DMS153 (cell line): ENCODE data around the gene MIDN.

ENCODE experiments used
- DNase-seq: peaks from one replicate; lab custom pipeline; 2025; lab: John Stamatoyannopoulos, UW

The MIDN gene

DNA sequence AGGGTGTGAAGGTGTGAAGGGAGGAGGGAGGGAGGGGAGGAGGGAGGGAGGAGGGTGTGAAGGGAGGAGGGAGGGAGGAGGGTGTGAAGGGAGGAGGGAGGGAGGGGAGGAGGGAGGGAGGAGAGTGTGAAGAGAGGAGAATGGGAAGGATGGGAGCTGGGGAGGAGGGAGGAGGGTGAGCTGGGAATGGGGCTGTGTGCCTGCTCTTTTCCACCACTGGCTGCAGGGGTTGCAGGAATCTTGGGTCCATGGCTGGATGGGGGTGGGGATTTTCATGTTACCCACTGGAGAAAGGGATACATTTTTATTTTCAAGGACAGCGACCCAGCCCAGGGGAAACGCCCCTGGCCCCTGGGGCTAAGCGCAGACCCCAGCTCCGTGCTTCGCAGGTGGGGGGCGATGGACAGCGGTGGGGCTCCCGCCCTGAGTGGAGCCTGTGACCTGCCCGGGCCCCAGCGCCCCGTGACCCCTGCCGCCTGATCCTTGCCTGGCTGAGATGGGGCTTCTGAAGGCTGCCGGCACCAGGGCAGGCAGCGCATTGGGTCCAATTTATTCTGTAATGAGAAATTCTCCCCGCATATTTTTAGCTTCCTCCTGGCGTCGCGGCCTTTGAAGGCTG, 34.3 kb downstream of the MIDN start:
- DNase-seq, result no peak

DNA sequence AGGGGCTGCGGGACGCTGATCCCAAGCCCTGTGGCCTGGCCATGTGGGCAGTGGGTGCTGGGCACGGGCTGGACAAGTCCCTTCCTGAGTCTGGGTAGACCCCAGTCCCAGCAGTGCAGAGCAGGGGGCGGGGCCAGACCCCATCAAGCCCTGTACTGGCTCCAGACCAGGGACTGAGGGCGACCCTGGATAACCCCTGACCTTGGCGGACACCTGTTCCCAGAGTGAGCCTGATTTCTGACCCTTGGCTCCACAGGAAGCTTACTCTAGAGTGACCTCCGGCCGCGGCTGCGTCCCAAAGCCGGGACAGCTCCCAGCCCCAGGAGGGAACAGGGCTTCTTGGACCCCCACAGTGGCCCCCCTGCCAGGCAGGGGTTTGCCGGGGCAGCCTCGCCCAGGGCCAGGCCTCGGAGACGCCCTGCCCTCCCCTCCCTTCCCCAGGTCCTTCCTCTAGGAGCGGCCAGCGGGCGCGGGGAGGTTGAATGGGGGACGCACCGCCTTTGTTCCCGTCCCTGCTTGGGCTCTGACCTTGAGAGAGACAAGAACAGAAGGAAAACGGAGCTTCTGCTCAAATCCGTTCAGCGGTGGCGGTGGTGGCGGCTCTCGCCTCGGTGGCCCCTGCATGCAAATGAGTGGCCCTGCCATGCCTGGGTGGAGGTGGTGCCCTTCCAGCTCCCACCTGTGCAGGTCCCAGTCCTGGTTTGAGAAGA, 35.0 kb downstream of the MIDN start:
- no peak for DNase-seq

DNA sequence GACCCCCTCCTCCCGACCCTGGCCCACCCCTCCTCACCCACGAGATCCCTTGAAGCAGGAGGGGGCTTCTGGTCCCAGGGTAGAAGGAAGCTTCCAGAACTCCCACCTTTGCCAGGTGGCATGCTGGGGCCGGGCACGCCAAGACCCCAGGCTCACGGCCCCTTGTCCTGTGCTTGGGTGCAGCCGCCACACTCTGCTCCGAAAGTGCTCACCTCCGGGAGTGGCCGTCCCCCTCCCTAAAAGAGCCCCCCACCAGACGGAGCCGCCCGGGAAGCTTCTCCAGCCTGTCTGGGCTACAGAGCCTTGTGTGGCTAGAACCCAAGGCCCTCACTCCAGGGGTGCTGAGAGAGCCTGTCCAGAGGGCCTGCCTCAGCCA, 35.5 kb downstream of the MIDN start:
- no peak for DNase-seq

DNA sequence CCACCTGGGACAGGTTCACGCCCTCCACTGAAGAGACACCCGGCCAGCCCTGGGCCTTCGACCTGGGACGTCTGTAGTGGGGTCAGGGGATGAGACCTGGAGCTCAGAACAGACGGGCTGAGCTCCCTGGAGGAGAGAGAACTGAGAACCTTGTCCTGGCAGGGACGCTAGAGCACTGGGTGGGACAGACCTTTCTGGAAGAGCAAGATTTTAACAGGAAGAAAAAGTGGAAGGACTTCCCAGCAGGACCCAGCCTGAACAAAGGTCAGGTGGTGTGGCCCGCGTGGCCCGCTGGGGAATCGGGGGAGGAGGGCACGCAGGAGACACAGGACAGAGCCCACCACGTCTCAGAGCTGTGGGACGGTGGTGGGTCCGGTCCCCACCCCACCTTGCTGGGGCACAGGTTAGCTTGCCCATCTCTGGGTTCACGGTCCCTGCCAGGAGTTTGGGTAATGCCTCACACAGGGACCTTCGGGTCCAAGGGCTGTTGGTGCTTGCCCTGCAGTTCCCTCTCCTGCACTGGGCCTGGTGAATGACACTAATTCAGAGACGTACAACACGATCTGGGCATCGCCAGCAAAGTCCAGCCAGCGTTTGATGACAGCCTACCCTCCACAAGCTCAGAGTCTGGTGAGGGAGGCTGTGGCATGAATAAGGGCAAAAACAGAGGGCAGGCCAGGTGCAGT, 36.1 kb downstream of the MIDN start:
- no peak for DNase-seq

DNA sequence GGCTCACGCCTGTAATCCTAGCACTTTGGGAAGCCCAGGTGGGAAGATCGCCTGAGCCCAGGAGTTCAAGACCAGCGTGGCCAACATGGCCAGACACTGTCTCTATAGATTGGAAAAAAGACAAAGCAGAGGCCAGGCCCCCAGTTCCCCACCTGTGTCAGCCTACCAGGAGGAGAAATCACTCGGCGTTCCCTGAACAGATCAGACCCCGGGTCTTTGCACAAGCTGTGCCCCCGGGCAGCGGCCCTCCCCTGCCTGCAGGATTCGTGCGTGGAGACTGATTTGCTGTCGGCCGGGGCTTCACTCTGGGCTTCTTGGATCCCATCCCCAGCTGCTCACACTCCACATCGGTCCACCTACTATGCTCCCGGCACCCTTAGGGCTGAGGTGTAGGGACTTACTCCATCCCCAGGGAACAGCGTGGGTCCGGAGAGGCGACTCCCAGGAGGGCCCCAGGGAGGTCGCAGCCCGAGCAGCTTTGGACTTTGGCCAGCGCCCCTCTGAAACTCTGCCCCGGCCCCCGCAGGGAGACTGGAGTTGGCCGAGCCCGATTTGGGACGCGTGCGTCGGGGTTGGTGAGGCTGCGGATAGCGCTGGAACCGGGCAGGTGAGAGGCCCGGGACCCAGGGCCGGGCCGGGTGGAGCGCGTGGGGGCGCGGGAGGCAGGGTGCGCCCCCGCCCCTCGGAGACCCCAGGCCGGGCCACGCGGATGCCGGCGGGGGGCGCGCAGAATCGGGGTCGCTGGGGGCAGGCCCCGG, 36.8 kb downstream of the MIDN start:
- DNase-seq, result no peak

DNA sequence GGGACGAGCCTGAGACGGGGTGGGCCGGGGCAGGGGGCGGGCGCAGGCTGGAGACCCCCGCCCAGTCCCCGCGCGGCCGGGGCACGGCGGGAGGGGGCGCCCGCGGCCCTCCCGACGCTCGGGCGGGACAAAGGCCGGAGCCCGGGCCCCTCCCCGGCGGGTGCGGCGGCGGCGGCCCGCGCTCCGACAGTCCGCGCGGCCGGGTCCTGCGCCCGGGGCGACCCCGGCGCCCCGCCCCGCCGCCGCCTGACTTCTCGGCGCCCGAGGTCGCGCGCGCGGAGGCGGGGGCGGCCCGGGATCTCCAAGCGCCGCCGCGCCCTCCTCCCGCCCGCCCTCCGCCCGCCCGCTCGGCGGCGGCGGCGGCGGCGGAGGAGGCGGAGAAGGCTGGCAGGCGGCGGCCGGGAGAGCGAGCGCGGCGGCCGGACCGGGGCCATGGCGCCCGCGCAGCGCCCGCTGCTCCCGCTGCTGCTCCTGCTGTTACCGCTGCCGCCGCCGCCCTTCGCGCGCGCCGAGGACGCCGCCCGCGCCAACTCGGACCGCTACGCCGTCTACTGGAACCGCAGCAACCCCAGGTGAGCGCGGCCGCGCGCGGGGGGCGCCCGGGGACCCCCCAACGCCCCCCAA, 37.5 kb downstream of the MIDN start, which contains the start of gene EFNA2:
EFNA2 (plus strand) TSS at position 137 of the 624 bp plus-strand sequence; CDS start at position 433, 296 bp downstream.
- DNase-seq, result no peak

DNA sequence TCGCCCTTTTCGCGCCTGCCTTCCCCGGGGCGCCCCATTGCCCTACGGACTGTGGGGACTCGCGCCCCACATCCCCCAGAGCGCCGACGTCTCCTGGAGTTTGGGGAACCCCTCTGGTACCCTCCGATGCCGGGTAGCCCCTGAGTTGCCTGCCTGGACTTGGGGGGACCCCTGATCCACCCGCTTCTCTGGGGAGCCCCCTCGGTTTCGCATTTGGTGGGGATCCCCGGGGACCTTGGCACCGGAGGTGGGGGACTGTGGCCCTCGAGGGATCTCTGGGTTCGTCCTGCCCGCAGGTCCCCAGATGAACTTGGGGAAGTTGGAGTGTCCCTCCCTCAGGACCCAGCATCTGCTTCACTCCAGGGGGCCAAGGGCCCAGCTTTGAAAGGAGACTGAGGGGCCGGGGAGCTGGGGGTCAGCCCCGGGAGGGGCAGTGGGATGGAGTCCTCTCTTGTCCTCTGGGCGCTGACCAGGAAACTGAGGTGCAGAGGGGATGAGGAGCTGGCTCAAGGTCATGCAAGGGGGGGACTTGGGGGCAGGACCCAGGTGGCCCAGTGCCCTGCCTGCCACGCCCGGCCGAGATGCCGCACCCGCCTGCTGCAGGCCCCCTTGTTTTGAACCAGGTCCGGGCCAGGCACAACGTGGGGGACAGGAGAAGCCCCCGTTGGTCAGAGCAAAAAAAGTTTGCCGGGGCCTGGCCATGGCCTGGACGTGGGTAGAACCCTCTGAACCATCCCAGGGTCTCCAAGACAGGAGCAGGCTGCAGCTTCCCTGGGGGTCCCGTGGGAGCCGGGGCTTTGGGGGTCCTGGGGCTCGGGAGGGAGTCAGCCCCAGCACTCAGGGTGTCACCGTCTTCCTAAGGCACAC, 38.3 kb downstream of the MIDN start:
- DNase-seq, result no peak

DNA sequence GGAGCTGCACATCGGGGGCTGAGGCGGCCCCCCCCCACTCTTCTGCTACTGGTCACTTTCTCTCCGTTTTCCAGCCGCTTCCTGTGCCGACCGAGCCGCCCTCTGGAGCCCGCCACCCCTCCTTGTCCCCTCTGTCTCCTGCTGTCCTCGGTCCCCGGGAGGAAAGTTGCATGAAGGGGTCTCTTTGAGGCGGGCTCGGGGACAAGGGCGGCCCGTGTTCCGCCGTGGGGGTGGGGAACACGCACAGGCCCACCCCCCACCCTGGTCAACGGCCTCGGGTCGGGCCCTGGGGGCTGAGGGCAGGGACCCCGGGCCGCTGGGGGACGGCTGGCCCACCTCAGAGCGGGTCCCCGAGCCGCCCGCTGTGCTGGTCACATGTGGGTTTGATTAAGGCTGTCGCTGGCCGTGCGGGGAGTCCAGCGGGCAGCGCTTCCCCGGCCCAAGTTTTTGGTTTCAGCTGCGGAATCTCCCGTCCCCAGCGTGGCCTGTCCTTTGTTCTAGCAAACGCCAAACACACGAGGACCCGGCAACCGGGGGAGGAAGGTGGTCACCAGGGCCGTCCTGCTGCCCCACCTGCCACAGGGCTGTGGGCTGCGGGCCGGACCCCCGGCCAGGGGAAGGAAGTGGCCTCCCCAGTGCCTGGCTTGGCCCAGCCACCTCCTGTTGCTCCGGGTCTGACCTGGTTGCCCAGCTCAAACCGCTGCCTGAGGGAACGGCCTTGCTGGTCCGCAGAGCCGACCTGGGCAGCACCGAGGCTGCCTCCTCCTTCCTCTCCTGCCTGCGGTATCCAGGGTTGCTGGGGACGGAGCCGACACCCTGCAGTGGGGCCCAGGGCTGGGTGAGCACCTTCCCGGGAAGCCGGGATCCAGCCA, 39.2 kb downstream of the MIDN start:
- DNase-seq, result no peak

DNA sequence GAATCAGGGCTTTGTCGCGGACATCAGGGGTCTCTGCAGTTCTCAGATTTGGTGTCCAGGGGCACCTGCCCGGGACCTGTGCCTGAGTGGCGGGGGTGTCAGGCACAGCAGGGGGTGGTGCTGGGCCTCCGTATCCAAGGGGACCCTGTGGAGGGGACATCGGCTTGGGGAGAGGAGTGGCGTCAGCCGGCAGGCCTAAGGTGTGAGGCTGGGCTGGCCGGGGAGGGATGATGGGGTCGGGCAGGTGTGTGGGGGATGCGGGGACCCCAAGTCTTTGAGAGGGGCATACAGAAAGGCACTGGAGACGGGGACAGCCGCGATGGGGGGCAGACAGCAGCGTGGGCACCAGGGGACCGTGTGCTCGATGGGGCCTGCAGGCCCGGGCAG, 39.8 kb downstream of the MIDN start:
- DNase-seq, result no peak

DNA sequence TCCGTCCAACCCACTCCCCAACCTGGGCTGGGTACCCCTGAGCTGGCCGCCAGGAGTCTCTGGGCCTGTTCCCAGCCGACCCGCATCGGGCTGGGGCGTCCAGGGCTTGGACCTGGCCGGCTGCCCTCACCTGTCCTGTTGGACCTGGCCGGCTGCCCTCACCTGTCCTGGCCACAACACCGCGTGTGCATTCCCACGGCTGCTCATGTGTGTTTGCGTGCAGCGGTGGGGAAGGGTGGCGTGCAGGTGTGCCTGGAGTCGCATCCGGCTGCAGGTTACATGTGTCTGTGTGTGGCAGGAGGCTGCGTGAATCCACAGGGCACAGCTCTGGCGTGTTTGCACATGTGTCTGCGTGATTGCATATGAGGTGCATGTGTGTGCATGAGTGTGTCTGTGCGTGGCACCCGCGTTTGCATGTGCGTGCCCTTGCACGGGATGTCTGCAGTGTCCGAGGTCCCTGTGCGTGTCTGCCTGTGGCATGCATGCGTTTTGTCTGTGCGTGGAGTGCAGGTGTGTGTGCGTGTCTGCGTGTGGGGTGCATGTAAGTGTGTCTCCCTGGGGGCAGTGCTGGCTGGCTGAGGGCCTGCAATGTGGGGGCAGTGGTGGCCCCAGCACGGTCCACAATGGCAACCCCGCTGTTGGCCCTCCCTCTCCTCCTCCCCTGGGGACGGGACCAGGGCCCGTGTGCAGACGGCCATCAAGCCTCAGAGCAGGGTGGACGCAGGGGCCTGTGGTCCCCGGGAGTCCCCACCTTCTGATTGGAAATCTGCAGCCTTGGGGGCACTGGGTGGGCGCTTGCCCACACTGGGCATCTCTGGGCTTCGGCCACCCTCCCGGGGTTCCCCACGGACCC, 40.7 kb downstream of the MIDN start:
- DNase-seq, result no peak

DNA sequence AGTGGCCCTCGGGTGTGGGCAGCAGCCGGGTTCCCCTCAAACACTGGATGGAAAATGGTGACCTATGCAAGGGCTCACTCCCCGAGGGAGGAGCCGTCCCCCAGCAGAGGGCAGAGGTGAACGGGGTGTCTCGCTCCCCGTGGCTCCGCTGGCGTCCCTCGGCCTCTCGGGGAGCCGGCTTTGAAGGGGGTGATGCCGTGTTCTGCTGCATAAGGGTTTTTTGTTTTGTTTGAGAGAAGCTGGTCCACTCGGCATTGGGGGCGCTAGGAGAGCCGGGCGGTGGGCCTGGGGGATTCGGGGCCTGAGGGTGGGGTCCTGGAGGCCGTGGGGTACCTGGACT, 41.3 kb downstream of the MIDN start:
- DNase-seq, result no peak

DNA sequence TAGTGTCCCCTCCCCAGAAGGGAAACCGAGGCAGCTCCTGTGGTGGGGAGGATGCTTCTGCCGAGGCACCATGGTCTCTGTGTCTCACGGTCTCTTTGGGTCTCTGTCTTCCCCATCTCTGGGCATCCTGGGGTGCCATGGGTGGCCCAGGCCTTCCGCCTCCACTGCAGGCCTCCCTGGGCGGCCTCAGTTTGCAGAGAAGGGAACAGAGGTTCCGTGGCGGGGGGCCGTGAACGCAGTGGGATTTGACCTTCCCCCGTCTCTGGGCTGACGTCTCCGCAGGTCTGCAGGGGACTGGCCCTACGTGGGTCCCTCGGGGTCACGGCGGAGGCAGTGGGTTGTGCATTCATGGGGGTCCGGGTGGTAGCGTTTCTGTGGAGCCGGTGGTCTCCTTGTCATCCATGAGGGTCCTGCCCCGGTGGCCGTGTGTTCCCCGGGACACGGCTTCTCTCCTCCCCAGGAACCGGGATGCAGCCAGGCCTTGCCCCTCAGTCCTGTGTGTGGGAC, 41.9 kb downstream of the MIDN start:
- no peak for DNase-seq

DNA sequence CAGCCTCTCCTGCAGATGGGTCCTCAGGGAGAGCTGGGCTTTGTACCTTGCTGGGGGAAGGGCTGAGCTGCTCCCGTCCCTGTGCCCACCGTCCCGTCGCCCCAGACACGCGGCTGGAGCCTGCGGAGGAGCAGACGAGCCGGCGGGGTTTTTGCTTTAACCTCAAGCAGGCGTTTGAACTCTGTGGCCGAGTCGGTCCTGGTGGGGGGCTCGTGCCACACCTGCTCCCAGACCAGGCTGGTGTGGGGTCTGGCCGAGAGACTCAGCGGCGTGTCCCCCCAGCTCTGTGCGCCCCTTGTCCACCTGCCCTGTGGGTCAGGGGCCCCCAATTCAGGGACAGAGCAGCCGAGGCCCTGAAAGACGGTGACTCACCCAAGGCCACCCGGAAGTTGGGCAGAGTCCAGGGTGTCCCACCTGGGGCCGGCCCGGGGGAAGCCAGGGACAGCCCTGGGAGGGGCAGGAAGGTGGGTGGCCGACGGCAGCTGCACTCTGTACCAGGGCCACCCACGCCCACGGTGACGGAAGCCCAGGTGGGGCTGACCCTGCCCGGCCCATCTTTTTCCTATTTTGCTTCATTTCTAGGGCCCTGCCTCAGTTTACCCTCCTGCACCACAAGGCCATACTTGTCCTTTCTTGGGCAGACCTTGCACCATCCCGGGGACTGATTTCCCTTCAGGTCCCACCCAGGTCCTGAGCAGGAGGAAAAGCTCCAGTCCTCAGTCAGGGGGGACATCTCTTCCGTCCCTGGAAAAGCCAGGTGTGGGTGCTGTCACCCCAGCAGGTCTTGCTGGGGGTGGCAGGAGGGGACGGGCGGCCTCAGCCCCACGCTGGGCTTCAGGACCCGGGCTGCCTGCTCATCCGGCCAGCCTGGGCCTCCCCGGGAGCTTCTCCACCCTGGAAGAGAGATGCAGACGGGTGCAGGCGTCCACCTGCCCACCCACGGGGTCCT, 42.6 kb downstream of the MIDN start:
- no peak for DNase-seq

DNA sequence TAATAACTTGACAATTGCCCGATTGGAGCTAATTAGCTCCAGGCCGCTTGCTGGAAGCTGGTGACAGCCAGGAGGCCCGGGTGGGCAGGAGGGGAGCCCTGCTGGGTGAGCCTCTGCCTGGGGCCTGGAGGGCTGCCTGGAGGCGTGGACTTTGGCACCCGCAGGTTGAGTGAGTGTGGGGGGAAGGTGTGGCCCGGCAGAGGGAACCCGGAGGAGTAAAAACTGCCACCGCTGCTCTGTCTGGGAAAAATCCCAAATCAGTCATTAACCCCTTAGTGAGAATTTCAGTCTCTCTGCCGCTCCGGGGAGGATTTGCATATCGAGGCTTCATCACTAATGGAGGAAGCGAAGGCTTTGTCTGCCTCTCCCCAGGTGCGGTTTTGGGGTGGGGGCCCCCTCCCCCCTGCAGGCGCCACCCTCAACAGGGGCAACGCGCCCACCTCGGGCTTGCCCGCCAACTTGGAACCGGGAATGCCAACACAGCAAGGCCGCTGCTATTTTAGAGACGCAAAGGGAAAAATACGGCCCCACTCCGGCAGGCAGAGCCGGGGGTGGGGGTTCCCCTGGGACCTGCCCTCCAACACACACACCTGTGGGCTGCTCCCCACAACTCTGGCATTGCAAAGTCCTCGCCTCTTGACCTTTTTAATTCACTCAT, 43.5 kb downstream of the MIDN start:
- DNase-seq, result no peak

DNA sequence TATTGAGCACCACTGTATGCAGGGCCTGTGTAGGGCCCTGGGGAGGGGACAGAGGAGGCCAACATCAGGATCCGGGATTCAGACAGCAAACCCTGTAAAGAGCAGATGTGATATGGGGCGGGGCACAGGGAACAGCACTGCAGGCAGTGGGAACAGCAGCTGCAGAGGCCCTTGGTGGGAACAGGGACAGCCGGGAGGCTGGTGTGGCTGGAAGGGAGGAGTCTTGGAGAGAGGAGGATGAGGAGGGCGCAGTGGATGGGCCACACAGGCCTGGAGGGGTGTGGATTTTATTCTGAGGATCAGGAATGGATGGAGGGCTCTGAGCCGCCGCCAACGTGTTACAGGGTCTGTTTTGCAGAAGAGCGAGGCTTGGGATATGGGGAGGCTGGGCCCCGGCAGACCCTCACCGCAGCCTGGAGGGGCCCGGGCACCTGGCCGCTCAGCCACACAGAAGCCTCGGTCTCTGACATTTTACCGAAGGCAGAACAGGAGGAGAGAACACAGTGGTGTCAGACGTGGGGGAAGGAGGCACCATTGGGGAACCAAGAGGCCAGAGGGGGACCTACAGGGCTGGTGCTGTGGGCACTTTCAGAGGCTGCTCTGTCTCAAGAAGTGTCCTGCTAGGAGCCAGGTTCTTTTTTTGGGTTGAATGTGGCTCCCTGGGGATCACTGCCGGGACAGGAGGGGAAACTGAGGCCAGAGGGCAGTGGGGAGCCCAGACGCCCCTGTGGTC, 44.2 kb downstream of the MIDN start:
- DNase-seq, result no peak

DNA sequence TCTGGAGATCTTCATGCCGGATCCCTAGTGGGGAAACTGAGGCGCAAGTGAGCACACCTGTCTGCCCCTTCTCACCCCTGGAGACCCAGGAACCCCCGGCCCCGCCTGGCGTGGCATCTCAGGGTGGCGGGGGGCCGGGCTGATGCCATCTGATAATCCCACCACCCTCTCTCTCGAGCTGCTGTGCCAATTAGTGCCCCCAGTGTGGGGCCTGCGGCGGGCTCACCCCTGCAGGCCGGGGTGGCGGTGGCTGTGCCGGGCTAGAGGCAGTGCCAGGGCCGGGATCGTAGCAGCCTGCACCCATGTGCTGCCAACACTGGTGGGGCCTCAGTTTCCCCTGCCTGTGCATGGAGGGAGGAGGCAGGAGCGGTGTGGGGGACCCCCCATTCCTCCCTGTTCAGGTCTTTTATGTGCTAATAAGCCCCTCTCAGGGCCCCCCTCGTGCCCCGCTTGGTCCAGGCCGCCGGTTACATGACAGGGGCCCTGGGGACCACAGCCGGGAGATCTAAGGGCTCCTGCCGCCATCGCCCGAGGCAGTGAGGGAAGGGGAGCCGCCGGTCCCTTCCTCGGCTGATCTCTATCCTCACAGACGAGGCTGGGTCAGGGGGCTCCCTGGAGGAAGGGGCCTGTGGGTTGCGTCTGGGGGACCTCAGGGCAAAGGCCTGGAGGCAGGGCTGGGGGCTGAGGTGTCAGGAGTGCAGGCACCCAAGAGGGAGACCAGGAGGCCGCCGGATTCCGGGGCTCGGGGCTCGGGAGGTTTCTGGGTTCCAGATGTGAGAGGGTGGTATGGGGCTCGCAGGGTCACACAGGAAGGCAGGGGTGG, 45.6 kb downstream of the MIDN start:
- no peak for DNase-seq
